GM13977 (cell line): ENCODE results near the gene FAM124A.

Source experiments
- DNase-seq: peaks from one replicate; pipeline ENCODE4 v3.0.0; 2012; ENCODE audit warnings: low spot score
- CTCF ChIP-seq: IDR thresholded peaks from 2 replicates; pipeline ENCODE4 v1.5.1; 2012; ENCODE audit warnings: mild to moderate bottlenecking, control low read depth; ENCODE audit not compliant: insufficient read depth; ENCODE audit errors: extremely low read depth, missing control alignments
- in situ Hi-C: fragments of 300-500 bp; cut with MboI; formaldehyde crosslinking; loops from one replicate; pipeline ENCODE4 v1.12.0; 2022; ENCODE audit warnings: low sequenced_read_pairs, low pct_unique_long_range_greater_than_20kb, mixed read lengths, inconsistent platforms; ENCODE audit not compliant: unreplicated experiment

FAM124A gene

GRCh38 chr13:51236491-51236792 lies 14.2 kb downstream of the FAM124A start:
- in situ Hi-C loops: no loop called here
- no peak for TF ChIP-seq CTCF
- no peak for DNase-seq

GRCh38 chr13:51237386-51237785 lies 15.2 kb downstream of the FAM124A start:
- no peak for TF ChIP-seq CTCF
- in situ Hi-C loops: no loop called here
- no peak for DNase-seq

GRCh38 chr13:51237887-51238286 lies 15.7 kb downstream of the FAM124A start:
- in situ Hi-C loops: no loop called here
- no peak for DNase-seq
- no peak for TF ChIP-seq CTCF

- in situ Hi-C loops: no loop called here
- TF ChIP-seq CTCF: no peak
- no peak for DNase-seq
Measured at GRCh38 chr13:51240178-51240577, 18.0 kb downstream of the FAM124A start.

- no peak for DNase-seq
- no peak for TF ChIP-seq CTCF
- in situ Hi-C loops: no loop called here
Measured at GRCh38 chr13:51240958-51241357, 18.8 kb downstream of the FAM124A start.

- DNase-seq: no peak
- in situ Hi-C loops: no loop called here
- TF ChIP-seq CTCF: no peak
Measured at GRCh38 chr13:51241720-51242119, 19.5 kb downstream of the FAM124A start.

- TF ChIP-seq CTCF: no peak
- in situ Hi-C loops: no loop called here
- DNase-seq: no peak
Measured at GRCh38 chr13:51243227-51243626, 21.0 kb downstream of the FAM124A start.
